B cell (primary cell): Measurements from ENCODE around the gene HSP90AB1. TPM values are rescaled to one million over a fixed set of nuclear protein-coding genes. Genes with fewer than 3 reads are reported as not detected.

Experiments
- ATAC-seq: fragments of 200-7000 bp; cut with Tn5 transposase; one replicate; pipeline ENCODE4 v1.10.0; 2021; ENCODE audit warnings: low read depth, mild to moderate bottlenecking, moderate number of reproducible peaks, moderate library complexity
- CTCF ChIA-PET: fragments of 350-600 bp; sonication (Branson Sonifier 250); formaldehyde crosslinking; loops from one replicate; lab custom pipeline; 2021; ENCODE audit warnings: antibody characterized with exemption, inconsistent platforms; lab: Charles Lee
- POLR2A ChIA-PET: fragments of 350-600 bp; sonication (Branson Sonifier 250); formaldehyde crosslinking; loops from one replicate; lab custom pipeline; 2021; ENCODE audit warnings: antibody characterized with exemption; lab: Charles Lee
- DNase-seq: peaks from one replicate; pipeline ENCODE4 v3.0.0; 2013
- H2AFZ ChIP-seq: 2 replicates; pipeline ENCODE4 v1.6.1; 2012; ENCODE audit warnings: mild to moderate bottlenecking, low read depth, low read length; ENCODE audit not compliant: insufficient read depth, poor library complexity, severe bottlenecking
- H3K27ac ChIP-seq, 2 donors: 1 replicate in 1 of 2; 2 replicates in 1 of 2; pipeline ENCODE4 v1.5.1; 2012 to 2013; ENCODE audit warnings: low read length in 2 of 2, mild to moderate bottlenecking in 2 of 2, moderate library complexity in 1 of 2
- H3K27me3 ChIP-seq, 4 experiments: fragments of 200-600 bp in 1 of 4; sonication (generic) in 1 of 4; replicated peaks in 1 of 4; 1 replicate in 2 of 4; 2 replicates in 2 of 4; pipeline versions ENCODE4 v1.6.1 to v1.7.0; 2013 to 2016; ENCODE audit warnings: low read length in 3 of 4, mild to moderate bottlenecking in 2 of 4, mixed read lengths in 1 of 4, moderate library complexity in 1 of 4; ENCODE audit not compliant: insufficient read depth in 4 of 4, control insufficient read depth in 3 of 4; ENCODE audit errors: control extremely low read depth in 1 of 4
- H3K36me3 ChIP-seq, 2 experiments: replicated peaks in 1 of 2; 1 replicate in 1 of 2; 2 replicates in 1 of 2; pipeline versions ENCODE4 v1.6.1 to v1.7.1; 2013; ENCODE audit warnings: low read length in 1 of 2; ENCODE audit not compliant: insufficient read depth in 2 of 2, control insufficient read depth in 1 of 2; ENCODE audit errors: control extremely low read depth in 1 of 2, extremely low read depth in 1 of 2
- H3K4me1 ChIP-seq, 2 donors: fragments of 200-600 bp in 1 of 2; sonication (generic) in 1 of 2; 1 replicate in 1 of 2; 2 replicates in 1 of 2; pipeline versions ENCODE4 v1.5.1 to v1.6.1; 2013 to 2017; ENCODE audit warnings: low read length in 2 of 2; ENCODE audit not compliant: control insufficient read depth in 2 of 2, insufficient read depth in 2 of 2
- H3K4me2 ChIP-seq: replicated peaks from 2 replicates; pipeline ENCODE3; 2012; ENCODE audit warnings: mild to moderate bottlenecking, low read depth, low read length; ENCODE audit not compliant: poor library complexity, severe bottlenecking
- H3K4me3 ChIP-seq, 5 experiments: fragments of 200-600 bp in 1 of 5; sonication (generic) in 1 of 5; 1 replicate in 3 of 5; 2 replicates in 2 of 5; pipeline versions ENCODE4 v1.5.1 to v1.7.0; 2011 to 2016; ENCODE audit warnings: low read length in 4 of 5, mild to moderate bottlenecking in 4 of 5, low read depth in 2 of 5, control low read depth in 1 of 5, moderate library complexity in 1 of 5; ENCODE audit not compliant: insufficient read depth in 1 of 5; ENCODE audit errors: control extremely low read depth in 1 of 5, extremely low read depth in 1 of 5
- H3K79me2 ChIP-seq: fragments of 200-600 bp; sonication (generic); one replicate; pipeline ENCODE4 v1.6.0; 2016; ENCODE audit warnings: low read length; ENCODE audit not compliant: control insufficient read depth, insufficient read depth
- H3K9ac ChIP-seq: fragments of 200-600 bp; sonication (generic); 2 replicates; pipeline ENCODE4 v1.6.1; 2017; ENCODE audit warnings: mild to moderate bottlenecking, low read length, moderate library complexity
- H3K9me3 ChIP-seq, 3 donors: one replicate each; pipeline versions ENCODE4 v1.6.1 to v1.7.1; 2013; ENCODE audit warnings: low read length in 2 of 3; ENCODE audit not compliant: control insufficient read depth in 2 of 3, insufficient read depth in 1 of 3; ENCODE audit errors: control extremely low read depth in 1 of 3
- H4K20me1 ChIP-seq: 2 replicates; pipeline ENCODE4 v1.6.0; 2012; ENCODE audit warnings: mild to moderate bottlenecking, low read length; ENCODE audit not compliant: insufficient read depth, control insufficient read depth, poor library complexity, severe bottlenecking
- H3K27ac Mint-ChIP-seq: one replicate; pipeline ENCODE4 v1.8.0; 2021; ENCODE audit warnings: mixed read lengths
- H3K27me3 Mint-ChIP-seq: one replicate; pipeline ENCODE4 v1.8.0; 2021; ENCODE audit warnings: mixed read lengths
- H3K4me1 Mint-ChIP-seq: one replicate; pipeline ENCODE4 v1.8.0; 2021; ENCODE audit warnings: mixed read lengths
- H3K4me3 Mint-ChIP-seq: one replicate; pipeline ENCODE4 v1.8.0; 2021; ENCODE audit warnings: mixed read lengths
- H3K9me3 Mint-ChIP-seq: one replicate; pipeline ENCODE4 v1.8.0; 2022; ENCODE audit warnings: mixed read lengths; ENCODE audit not compliant: insufficient read depth
- EZH2 ChIP-seq: IDR thresholded peaks from 2 replicates; pipeline ENCODE4 v1.6.1; 2012; ENCODE audit warnings: borderline replicate concordance, low read depth, mild to moderate bottlenecking, moderate library complexity, low read length; ENCODE audit not compliant: insufficient read depth, poor library complexity, severe bottlenecking
- WGBS: methylation state at CpG from one replicate; pipeline ENCODE4 v1.1.5; 2013; ENCODE audit warnings: missing lambda C conversion rate; ENCODE audit not compliant: insufficient coverage; 5-methylcytosine and 5-hydroxymethylcytosine counted together
- intact Hi-C: fragments of 100-400 bp; cut with micrococcal nuclease; formaldehyde crosslinking; loops from one replicate; pipeline ENCODE4 v1.10.0; 2022
- polyA plus RNA-seq: library from polyadenylated mRNA; depleted of rRNA; stranded (reverse); fragments of >200 nt; gene quantifications from 2 replicates; pipeline ENCODE4 v1.2.3, GENCODE V29; 2012
- total RNA-seq, 2 donors: library from RNA; stranded (reverse); fragments of 120-200 nt in 1 of 2; gene quantifications; 1 replicate in 1 of 2; 2 replicates in 1 of 2; pipeline versions ENCODE4 v1.2.3 to v1.2.4, GENCODE V29; 2013 to 2022
- TF ChIP-seq, protein P1 (sequence below): fragments of 200-600 bp; IDR thresholded peaks from one replicate; pipeline ENCODE4 v1.8.0; 2022; ENCODE audit warnings: antibody characterized with exemption, mild to moderate bottlenecking

HSP90AB1 gene
- total and polyA plus RNA-seq, 2 donors (not counting 1 experiment from before 2014, with no cell fraction given): 395 to 645 TPM

GRCh38 chr6:44278315-44278714 lies 31.4 kb downstream of the HSP90AB1 start:
- no peak for ATAC-seq
- H3K27me3 ChIP-seq: peaks cover 0 to 54% (median 17%) of the 10 kb centered on the region in 4 experiments
- no peak overlapping the region for H3K27ac ChIP-seq
- no peak overlapping the region for H3K9ac ChIP-seq
- H3K79me2 ChIP-seq: no peaks in the 10 kb centered on the region
- H4K20me1 ChIP-seq: no peaks in the 10 kb centered on the region
- H3K4me3 ChIP-seq: no peak overlapping the region
- intact Hi-C loops: no loop called here
- H2AFZ ChIP-seq: no peak overlapping the region
- 75% methylated on average over 2 of the region's 3 CpGs for WGBS
- Mint-ChIP-seq H3K27ac (no peak overlapping the region), H3K4me3 (no peak overlapping the region), H3K9me3 (no peaks in the 10 kb centered on the region), H3K27me3 (peaks cover 58% of the 10 kb centered on the region), H3K4me1 (peaks cover 5% of the 10 kb centered on the region)
- peaks cover 5 to 11% of the 10 kb centered on the region in 2 donors for H3K4me1 ChIP-seq
- peaks cover 0 to 10% (median 0%) of the 10 kb centered on the region in 3 donors for H3K9me3 ChIP-seq
- ChIA-PET CTCF (interaction anchor here (0.8 to 1.1 kb wide), 3 partner anchors 10 to 59 kb away, joined by 3 read pairs; no protein-coding TSS in a partner anchor), POLR2A (no interaction called here)
- H3K36me3 ChIP-seq: no peaks in the 10 kb centered on the region
- no peak for TF ChIP-seq EZH2
- TF ChIP-seq, protein P1, sequence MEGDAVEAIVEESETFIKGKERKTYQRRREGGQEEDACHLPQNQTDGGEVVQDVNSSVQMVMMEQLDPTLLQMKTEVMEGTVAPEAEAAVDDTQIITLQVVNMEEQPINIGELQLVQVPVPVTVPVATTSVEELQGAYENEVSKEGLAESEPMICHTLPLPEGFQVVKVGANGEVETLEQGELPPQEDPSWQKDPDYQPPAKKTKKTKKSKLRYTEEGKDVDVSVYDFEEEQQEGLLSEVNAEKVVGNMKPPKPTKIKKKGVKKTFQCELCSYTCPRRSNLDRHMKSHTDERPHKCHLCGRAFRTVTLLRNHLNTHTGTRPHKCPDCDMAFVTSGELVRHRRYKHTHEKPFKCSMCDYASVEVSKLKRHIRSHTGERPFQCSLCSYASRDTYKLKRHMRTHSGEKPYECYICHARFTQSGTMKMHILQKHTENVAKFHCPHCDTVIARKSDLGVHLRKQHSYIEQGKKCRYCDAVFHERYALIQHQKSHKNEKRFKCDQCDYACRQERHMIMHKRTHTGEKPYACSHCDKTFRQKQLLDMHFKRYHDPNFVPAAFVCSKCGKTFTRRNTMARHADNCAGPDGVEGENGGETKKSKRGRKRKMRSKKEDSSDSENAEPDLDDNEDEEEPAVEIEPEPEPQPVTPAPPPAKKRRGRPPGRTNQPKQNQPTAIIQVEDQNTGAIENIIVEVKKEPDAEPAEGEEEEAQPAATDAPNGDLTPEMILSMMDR: no peak
- no peak for DNase-seq
- H3K4me2 ChIP-seq: no peak overlapping the region

GRCh38 chr6:44278774-44279697 lies 32.1 kb downstream of the HSP90AB1 start:
- Histone ChIP-seq H3K79me2 (no peaks in the 10 kb centered on the region), H3K27me3 (peaks cover 0 to 48% (median 16%) of the 10 kb centered on the region in 4 experiments), H3K4me3 (no peak overlapping the region), H2AFZ (no peak overlapping the region), H3K4me1 (peaks cover 5 to 11% of the 10 kb centered on the region in 2 donors), H3K27ac (no peak overlapping the region), H3K9ac (no peak overlapping the region), H3K36me3 (no peaks in the 10 kb centered on the region), H4K20me1 (no peaks in the 10 kb centered on the region), H3K4me2 (no peak overlapping the region), H3K9me3 (peaks cover 0 to 10% (median 0%) of the 10 kb centered on the region in 3 donors)
- WGBS: 83% methylated on average over 6 of the region's 9 CpGs
- intact Hi-C loops: no loop called here
- DNase-seq (no peak), ATAC-seq (no peak)
- TF ChIP-seq, protein P1: no peak
- TF ChIP-seq EZH2: no peak
- POLR2A ChIA-PET: no interaction called here
- Mint-ChIP-seq H3K9me3 (no peaks in the 10 kb centered on the region), H3K4me1 (peaks cover 5% of the 10 kb centered on the region), H3K27ac (no peak overlapping the region), H3K27me3 (peaks cover 60% of the 10 kb centered on the region), H3K4me3 (no peak overlapping the region)
- CTCF ChIA-PET: interaction anchor here (1.1 kb wide), 1 partner anchor 17 kb away, joined by 3 read pairs; no protein-coding TSS in a partner anchor
